ENCODE measurements around the gene UNC80. TPM values are rescaled to one million over a fixed set of nuclear protein-coding genes. Genes with fewer than 3 reads are reported as not detected.

The UNC80 gene
- total RNA-seq, 4 donors from 2014 or later, result under 0.01 to 0.67 (median 0.06) TPM

- Histone ChIP-seq H3K4me1 (no peaks in the 10 kb centered on the region), H3K27ac (no peak overlapping the region), H3K4me3 (no peak overlapping the region), H3K9me3 (no peaks in the 10 kb centered on the region), H3K27me3 (no peaks in the 10 kb centered on the region), H3K36me3 (peaks cover 0 to 50% of the 10 kb centered on the region in 2 donors)
- no peak for ATAC-seq
- TF ChIP-seq POLR2A (IDR thresholded peaks at IDR 0.05) (no peak), EP300 (IDR thresholded peaks at IDR 0.05) (no peak), POLR2AphosphoS5 (IDR thresholded peaks at IDR 0.05) (no peak), CTCF (IDR thresholded peaks at IDR 0.05) (no peak)
- 33 to 79% methylated on average over 2 of the region's 2 CpGs for WGBS, 2 donors (ENCODE audit: low coverage in 1 of 2)
Measured at GRCh38 chr2:210028178-210028577, 256.5 kb downstream of the UNC80 start.

GRCh38 chr2:210034087-210034683 is 262.6 kb downstream of the UNC80 start:
- Histone ChIP-seq H3K4me1 (no peaks in the 10 kb centered on the region), H3K4me3 (no peak overlapping the region), H3K27me3 (no peaks in the 10 kb centered on the region), H3K9me3 (no peaks in the 10 kb centered on the region), H3K27ac (no peak overlapping the region), H3K36me3 (no peaks in the 10 kb centered on the region)
- no peak for ATAC-seq
- 69 to 100% methylated on average over 1 to 2 of the region's 2 CpGs for WGBS, 2 donors (ENCODE audit: low coverage in 1 of 2)
- no peak for TF ChIP-seq EP300 (IDR thresholded peaks at IDR 0.05)
- no peak for TF ChIP-seq POLR2AphosphoS5 (IDR thresholded peaks at IDR 0.05)
- TF ChIP-seq POLR2A (IDR thresholded peaks at IDR 0.05), result no peak
- no peak for TF ChIP-seq CTCF (IDR thresholded peaks at IDR 0.05)

- WGBS, 2 donors (ENCODE audit: low coverage in 1 of 2), result 95 to 100% methylated on average over 4 of the region's 4 CpGs
- H3K4me1 ChIP-seq, result no peaks in the 10 kb centered on the region
- ATAC-seq, result no peak
- H3K36me3 ChIP-seq, result no peaks in the 10 kb centered on the region
- H3K4me3 ChIP-seq, result no peak overlapping the region
- TF ChIP-seq CTCF (IDR thresholded peaks at IDR 0.05), result no peak
- no peak overlapping the region for H3K27ac ChIP-seq
- no peaks in the 10 kb centered on the region for H3K27me3 ChIP-seq
- H3K9me3 ChIP-seq, result no peaks in the 10 kb centered on the region
Measured at GRCh38 chr2:210035679-210036078, 264.0 kb downstream of the UNC80 start.

GRCh38 chr2:210038078-210038477 is 266.4 kb downstream of the UNC80 start:
- no peak for TF ChIP-seq POLR2AphosphoS5 (IDR thresholded peaks at IDR 0.05)
- no peak for TF ChIP-seq POLR2A (IDR thresholded peaks at IDR 0.05)
- no peak for TF ChIP-seq CTCF (IDR thresholded peaks at IDR 0.05)
- no peak for TF ChIP-seq EP300 (IDR thresholded peaks at IDR 0.05)
- no peaks in the 10 kb centered on the region for H3K9me3 ChIP-seq
- 80 to 96% methylated on average over 3 of the region's 3 CpGs for WGBS, 2 donors (ENCODE audit: low coverage in 1 of 2)

GRCh38 chr2:210046851-210047500 is 275.3 kb downstream of the UNC80 start:
- Histone ChIP-seq H3K4me1 (no peaks in the 10 kb centered on the region), H3K27me3 (no peaks in the 10 kb centered on the region), H3K27ac (no peak overlapping the region), H3K4me3 (no peak overlapping the region), H3K36me3 (peaks cover 0 to 42% of the 10 kb centered on the region in 2 donors), H3K9me3 (peaks cover 0 to 10% (median 0%) of the 10 kb centered on the region in 3 donors)
- 100% methylated on average over 1 to 2 of the region's 2 CpGs for WGBS, 2 donors (ENCODE audit: low coverage in 1 of 2)
- ATAC-seq, result no peak
- TF ChIP-seq POLR2A (IDR thresholded peaks at IDR 0.05), result no peak
- TF ChIP-seq POLR2AphosphoS5 (IDR thresholded peaks at IDR 0.05), result no peak
- TF ChIP-seq EP300 (IDR thresholded peaks at IDR 0.05), result no peak
- TF ChIP-seq CTCF (IDR thresholded peaks at IDR 0.05), result no peak

More at GRCh38 chr2:210038078-210038477, 266.4 kb downstream of the UNC80 start:
- Histone ChIP-seq H3K36me3 (peaks cover 0 to 9% of the 10 kb centered on the region in 2 donors), H3K4me3 (no peak overlapping the region), H3K27ac (no peak overlapping the region), H3K4me1 (no peaks in the 10 kb centered on the region), H3K27me3 (no peaks in the 10 kb centered on the region)
- no peak for ATAC-seq

Measured in gastroesophageal sphincter (tissue), 4 donors.